HEK293 (cell line): ENCODE measurements around the gene TPBGL.

Experiments used
- CTCF ChIA-PET: fragments of 350-600 bp; formaldehyde crosslinking; extraction: SDS; loops from one replicate; lab custom pipeline; 2021; ENCODE audit warnings: antibody characterized with exemption; lab: Yijun Ruan, JAX
- POLR2A ChIA-PET: fragments of 300-600 bp; formaldehyde crosslinking; extraction: SDS; loops from one replicate; lab custom pipeline; 2020; ENCODE audit warnings: antibody characterized with exemption, inconsistent platforms; lab: Yijun Ruan, JAX
- H3K27ac ChIP-seq: fragments of 200-500 bp; sonication (Bioruptor generic); 2 replicates; pipeline ENCODE4 v1.5.1; 2014; ENCODE audit warnings: low read depth, low read length, control low read depth, inconsistent platforms; ENCODE audit errors: extremely low read depth
- H3K36me3 ChIP-seq, 2 experiments: fragments of 200-500 bp in 1 of 2; sonication (Bioruptor generic) in 1 of 2; 1 replicate in 1 of 2; 2 replicates in 1 of 2; pipeline ENCODE4 v1.5.1; 2014 to 2017; ENCODE audit warnings: inconsistent platforms in 2 of 2, low read length in 2 of 2; ENCODE audit not compliant: control insufficient read depth in 2 of 2, insufficient read depth in 1 of 2
- H3K4me1 ChIP-seq: fragments of 200-500 bp; sonication (Bioruptor generic); 2 replicates; pipeline ENCODE4 v1.5.1; 2014; ENCODE audit warnings: mild to moderate bottlenecking, low read length, inconsistent platforms; ENCODE audit not compliant: control insufficient read depth, insufficient read depth
- H3K4me3 ChIP-seq: 2 replicates; pipeline ENCODE4 v1.5.1; 2011; ENCODE audit warnings: low read depth, mild to moderate bottlenecking, control low read depth, low read length, moderate library complexity
- H3K9me3 ChIP-seq: fragments of 200-500 bp; sonication (Bioruptor generic); 2 replicates; pipeline ENCODE4 v1.5.1; 2014; ENCODE audit warnings: low read depth, low read length, inconsistent platforms; ENCODE audit not compliant: control insufficient read depth, insufficient read depth
- GLI4 ChIP-seq: fragments of 450-650 bp; formaldehyde crosslinking; IDR thresholded peaks from 2 replicates; pipeline ENCODE4 v1.5.1; 2016; ENCODE audit warnings: missing biosample characterization, missing genetic modification characterization
- HOXD13 ChIP-seq: sonication (generic); formaldehyde crosslinking; IDR thresholded peaks from 2 replicates; pipeline ENCODE4 v1.8.0; 2022; ENCODE audit warnings: missing genetic modification reagents, borderline replicate concordance
- IKZF3 ChIP-seq: fragments of 450-650 bp; IDR thresholded peaks from 2 replicates; pipeline ENCODE4 v1.5.0; 2018; ENCODE audit warnings: missing biosample characterization, mild to moderate bottlenecking, missing genetic modification characterization, moderate library complexity
- KLF1 ChIP-seq: fragments of 450-650 bp; formaldehyde crosslinking; IDR thresholded peaks from 2 replicates; pipeline ENCODE4 v1.5.1; 2016; ENCODE audit warnings: missing biosample characterization, missing genetic modification characterization
- YY1 ChIP-seq: fragments of 450-650 bp; formaldehyde crosslinking; IDR thresholded peaks from 2 replicates; pipeline ENCODE4 v1.5.1; 2018; ENCODE audit warnings: missing biosample characterization, missing genetic modification characterization
- ZBTB1 ChIP-seq: fragments of 450-650 bp; formaldehyde crosslinking; IDR thresholded peaks from 2 replicates; pipeline ENCODE4 v1.5.1; 2016; ENCODE audit warnings: missing biosample characterization, missing genetic modification characterization
- ZBTB20 ChIP-seq: fragments of 450-650 bp; formaldehyde crosslinking; IDR thresholded peaks from 2 replicates; pipeline ENCODE4 v1.5.1; 2016; ENCODE audit warnings: missing biosample characterization, missing genetic modification characterization
- ZFHX2 ChIP-seq: fragments of 450-650 bp; formaldehyde crosslinking; conservative IDR thresholded peaks from 2 replicates; pipeline ENCODE4 v1.5.1; 2016; ENCODE audit warnings: missing biosample characterization, missing genetic modification characterization
- ZIC2 ChIP-seq: fragments of 450-650 bp; formaldehyde crosslinking; IDR thresholded peaks from 2 replicates; pipeline ENCODE4 v1.5.1; 2016; ENCODE audit warnings: missing biosample characterization, missing genetic modification characterization
- ZNF157 ChIP-seq: fragments of 450-650 bp; formaldehyde crosslinking; IDR thresholded peaks from 2 replicates; pipeline ENCODE4 v1.5.1; 2016; ENCODE audit warnings: missing biosample characterization, missing genetic modification characterization
- ZNF223 ChIP-seq: fragments of 450-650 bp; formaldehyde crosslinking; IDR thresholded peaks from 2 replicates; pipeline ENCODE4 v1.5.1; 2016; ENCODE audit warnings: missing biosample characterization, missing genetic modification characterization
- ZNF23 ChIP-seq: fragments of 450-650 bp; formaldehyde crosslinking; IDR thresholded peaks from 2 replicates; pipeline ENCODE4 v1.5.1; 2016; ENCODE audit warnings: missing biosample characterization, missing genetic modification characterization, borderline replicate concordance
- ZNF354C ChIP-seq: fragments of 450-650 bp; formaldehyde crosslinking; IDR thresholded peaks from 2 replicates; pipeline ENCODE4 v1.5.1; 2016; ENCODE audit warnings: missing biosample characterization, missing genetic modification characterization, low read depth, borderline replicate concordance
- ZNF366 ChIP-seq: fragments of 450-650 bp; formaldehyde crosslinking; conservative IDR thresholded peaks from 2 replicates; pipeline ENCODE4 v1.5.1; 2016; ENCODE audit warnings: missing biosample characterization, missing genetic modification characterization
- ZNF521 ChIP-seq: fragments of 450-650 bp; formaldehyde crosslinking; IDR thresholded peaks from 2 replicates; pipeline ENCODE4 v1.5.1; 2017; ENCODE audit warnings: missing biosample characterization, mild to moderate bottlenecking, missing genetic modification characterization
- ZNF561 ChIP-seq: fragments of 450-650 bp; IDR thresholded peaks from 2 replicates; pipeline ENCODE4 v1.5.1; 2018; ENCODE audit warnings: missing biosample characterization, missing genetic modification characterization, borderline replicate concordance
- ZNF629 ChIP-seq: fragments of 450-650 bp; formaldehyde crosslinking; IDR thresholded peaks from 2 replicates; pipeline ENCODE4 v1.5.1; 2017; ENCODE audit warnings: missing biosample characterization, missing genetic modification characterization
- ZNF747 ChIP-seq: fragments of 450-650 bp; formaldehyde crosslinking; IDR thresholded peaks from 2 replicates; pipeline ENCODE4 v1.5.1; 2016; ENCODE audit warnings: missing biosample characterization, missing genetic modification characterization
- TF ChIP-seq, protein P1 (sequence below): fragments of 450-650 bp; formaldehyde crosslinking; IDR thresholded peaks from 2 replicates; pipeline ENCODE4 v1.5.1; 2016; ENCODE audit warnings: missing biosample characterization, missing genetic modification characterization
- TF ChIP-seq, protein P2 (sequence below): fragments of 450-650 bp; formaldehyde crosslinking; IDR thresholded peaks from 2 replicates; pipeline ENCODE4 v1.5.1; 2017; ENCODE audit warnings: missing biosample characterization, missing genetic modification characterization
- TF ChIP-seq, protein P3 (sequence below): fragments of 450-650 bp; formaldehyde crosslinking; IDR thresholded peaks from 2 replicates; pipeline ENCODE4 v1.5.1; 2016; ENCODE audit warnings: missing biosample characterization, missing genetic modification characterization, low read depth
- TF ChIP-seq, protein P4 (sequence below): fragments of 450-650 bp; formaldehyde crosslinking; IDR thresholded peaks from 2 replicates; pipeline ENCODE4 v1.5.1; 2016; ENCODE audit warnings: missing biosample characterization, missing genetic modification characterization, low read depth
- TF ChIP-seq, protein P5 (sequence below): fragments of 450-650 bp; formaldehyde crosslinking; IDR thresholded peaks from 2 replicates; pipeline ENCODE4 v1.5.1; 2016; ENCODE audit warnings: missing biosample characterization, missing genetic modification characterization

Gene TPBGL

DNA sequence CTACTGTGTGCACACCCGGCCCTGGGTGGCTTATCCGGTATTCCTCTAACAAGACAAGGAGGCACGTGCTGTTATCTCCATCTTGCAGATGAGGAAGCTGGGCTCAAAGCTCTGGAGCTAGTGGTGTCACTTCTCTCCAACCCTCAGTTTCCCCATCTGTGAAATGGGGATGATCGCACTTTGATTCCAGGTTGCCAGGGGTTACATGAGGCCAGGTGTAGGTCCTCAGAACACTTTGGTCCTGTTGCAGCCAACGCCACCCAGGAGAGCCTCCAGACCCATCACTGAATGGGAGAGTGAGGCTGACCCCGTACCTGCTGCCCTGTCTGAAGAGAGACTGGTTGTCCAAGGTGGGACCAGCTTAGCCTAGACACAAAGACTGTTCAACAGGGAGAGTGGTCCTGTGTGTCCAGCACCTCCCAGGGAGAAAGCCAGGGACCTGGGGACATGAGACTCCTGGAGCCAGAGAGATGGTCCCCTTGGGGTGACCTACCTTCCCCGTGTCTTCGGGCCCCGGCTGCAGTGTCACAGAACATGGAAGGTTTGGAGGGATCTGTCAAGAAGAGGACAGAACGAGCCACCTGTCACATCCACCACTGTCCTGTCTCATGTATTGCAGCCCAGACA lies 41.0 kb downstream of the TPBGL start:
- Histone ChIP-seq H3K36me3 (peaks cover 0 to 28% of the 10 kb centered on the region in 2 experiments; a peak in 1 of 3 replicates), H3K27ac (no peak overlapping the region)
- TF ChIP-seq, protein P1, sequence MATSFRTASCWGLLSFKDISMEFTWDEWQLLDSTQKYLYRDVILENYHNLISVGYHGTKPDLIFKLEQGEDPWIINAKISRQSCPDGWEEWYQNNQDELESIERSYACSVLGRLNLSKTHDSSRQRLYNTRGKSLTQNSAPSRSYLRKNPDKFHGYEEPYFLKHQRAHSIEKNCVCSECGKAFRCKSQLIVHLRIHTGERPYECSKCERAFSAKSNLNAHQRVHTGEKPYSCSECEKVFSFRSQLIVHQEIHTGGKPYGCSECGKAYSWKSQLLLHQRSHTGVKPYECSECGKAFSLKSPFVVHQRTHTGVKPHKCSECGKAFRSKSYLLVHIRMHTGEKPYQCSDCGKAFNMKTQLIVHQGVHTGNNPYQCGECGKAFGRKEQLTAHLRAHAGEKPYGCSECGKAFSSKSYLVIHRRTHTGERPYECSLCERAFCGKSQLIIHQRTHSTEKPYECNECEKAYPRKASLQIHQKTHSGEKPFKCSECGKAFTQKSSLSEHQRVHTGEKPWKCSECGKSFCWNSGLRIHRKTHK (tag by site-specific recombination), result no peak
- no peak for TF ChIP-seq IKZF3
- TF ChIP-seq ZNF366 (tag by site-specific recombination), result no peak
- no peak for TF ChIP-seq ZNF23 (tag by site-specific recombination)
- no peak for TF ChIP-seq ZNF629
- TF ChIP-seq ZNF354C (tag by site-specific recombination), result no peak
- no peak for TF ChIP-seq HOXD13 (CRISPR knock-in tag)
- TF ChIP-seq, protein P2, sequence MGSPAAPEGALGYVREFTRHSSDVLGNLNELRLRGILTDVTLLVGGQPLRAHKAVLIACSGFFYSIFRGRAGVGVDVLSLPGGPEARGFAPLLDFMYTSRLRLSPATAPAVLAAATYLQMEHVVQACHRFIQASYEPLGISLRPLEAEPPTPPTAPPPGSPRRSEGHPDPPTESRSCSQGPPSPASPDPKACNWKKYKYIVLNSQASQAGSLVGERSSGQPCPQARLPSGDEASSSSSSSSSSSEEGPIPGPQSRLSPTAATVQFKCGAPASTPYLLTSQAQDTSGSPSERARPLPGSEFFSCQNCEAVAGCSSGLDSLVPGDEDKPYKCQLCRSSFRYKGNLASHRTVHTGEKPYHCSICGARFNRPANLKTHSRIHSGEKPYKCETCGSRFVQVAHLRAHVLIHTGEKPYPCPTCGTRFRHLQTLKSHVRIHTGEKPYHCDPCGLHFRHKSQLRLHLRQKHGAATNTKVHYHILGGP (tag by site-specific recombination), result no peak
- TF ChIP-seq ZNF157 (tag by site-specific recombination), result no peak
- TF ChIP-seq GLI4 (tag by site-specific recombination), result no peak
- no peak for TF ChIP-seq ZIC2 (tag by site-specific recombination)
- TF ChIP-seq YY1 (tag by site-specific recombination), result no peak
- TF ChIP-seq, protein P3, sequence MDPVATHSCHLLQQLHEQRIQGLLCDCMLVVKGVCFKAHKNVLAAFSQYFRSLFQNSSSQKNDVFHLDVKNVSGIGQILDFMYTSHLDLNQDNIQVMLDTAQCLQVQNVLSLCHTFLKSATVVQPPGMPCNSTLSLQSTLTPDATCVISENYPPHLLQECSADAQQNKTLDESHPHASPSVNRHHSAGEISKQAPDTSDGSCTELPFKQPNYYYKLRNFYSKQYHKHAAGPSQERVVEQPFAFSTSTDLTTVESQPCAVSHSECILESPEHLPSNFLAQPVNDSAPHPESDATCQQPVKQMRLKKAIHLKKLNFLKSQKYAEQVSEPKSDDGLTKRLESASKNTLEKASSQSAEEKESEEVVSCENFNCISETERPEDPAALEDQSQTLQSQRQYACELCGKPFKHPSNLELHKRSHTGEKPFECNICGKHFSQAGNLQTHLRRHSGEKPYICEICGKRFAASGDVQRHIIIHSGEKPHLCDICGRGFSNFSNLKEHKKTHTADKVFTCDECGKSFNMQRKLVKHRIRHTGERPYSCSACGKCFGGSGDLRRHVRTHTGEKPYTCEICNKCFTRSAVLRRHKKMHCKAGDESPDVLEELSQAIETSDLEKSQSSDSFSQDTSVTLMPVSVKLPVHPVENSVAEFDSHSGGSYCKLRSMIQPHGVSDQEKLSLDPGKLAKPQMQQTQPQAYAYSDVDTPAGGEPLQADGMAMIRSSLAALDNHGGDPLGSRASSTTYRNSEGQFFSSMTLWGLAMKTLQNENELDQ, result no peak
- TF ChIP-seq ZBTB1, result no peak
- TF ChIP-seq, all 188 proteins: peak for 0
- ChIA-PET CTCF (interaction anchor here (0.6 to 7.0 kb wide), 4 partner anchors 74 to 358 kb away, joined by 3 to 209 read pairs (median 6); no protein-coding TSS in a partner anchor), POLR2A (no interaction called here)
- no peaks in the 10 kb centered on the region for H3K4me1 ChIP-seq
- no peaks in the 10 kb centered on the region for H3K9me3 ChIP-seq
- no peak overlapping the region for H3K4me3 ChIP-seq

DNA sequence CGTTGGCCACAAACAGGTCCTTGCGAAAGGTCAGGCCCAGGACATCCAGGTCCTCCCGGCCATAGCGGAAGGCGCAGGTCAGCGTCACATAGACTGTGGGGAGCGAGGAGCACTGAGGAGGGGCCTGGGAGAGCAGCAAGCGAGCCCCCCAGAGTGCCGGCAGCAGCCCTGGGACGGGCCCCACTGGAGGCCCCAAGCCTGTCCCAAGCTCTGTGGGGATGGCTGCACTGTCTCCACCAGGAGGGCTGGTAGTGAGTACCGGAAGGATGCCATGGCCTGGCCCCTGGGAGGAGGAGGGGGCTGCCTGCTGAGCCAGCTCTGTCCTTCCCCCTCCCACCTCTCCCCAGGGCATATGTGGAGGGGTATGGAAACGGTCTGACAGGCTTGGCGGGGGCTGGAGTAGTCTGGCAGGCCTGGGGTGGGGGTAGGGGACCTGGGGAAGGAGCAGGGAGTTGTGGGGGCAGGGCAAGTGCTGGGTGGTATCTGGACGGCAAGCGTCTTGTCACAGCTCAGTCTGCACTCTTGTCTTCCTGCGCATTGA lies 42.9 kb downstream of the TPBGL start:
- Histone ChIP-seq H3K4me1 (no peaks in the 10 kb centered on the region), H3K9me3 (no peaks in the 10 kb centered on the region), H3K36me3 (peaks cover 0 to 12% of the 10 kb centered on the region in 2 experiments; a peak in 1 of 3 replicates), H3K4me3 (no peak overlapping the region), H3K27ac (no peak overlapping the region)
- ChIA-PET POLR2A (no interaction called here), CTCF (interaction anchor here (1.6 to 7.0 kb wide), 2 partner anchors 101 to 161 kb away, joined by 4 to 209 read pairs; no protein-coding TSS in a partner anchor)
- TF ChIP-seq ZNF629 (no peak), ZIC2 (tag by site-specific recombination) (peak; percentile 53)

DNA sequence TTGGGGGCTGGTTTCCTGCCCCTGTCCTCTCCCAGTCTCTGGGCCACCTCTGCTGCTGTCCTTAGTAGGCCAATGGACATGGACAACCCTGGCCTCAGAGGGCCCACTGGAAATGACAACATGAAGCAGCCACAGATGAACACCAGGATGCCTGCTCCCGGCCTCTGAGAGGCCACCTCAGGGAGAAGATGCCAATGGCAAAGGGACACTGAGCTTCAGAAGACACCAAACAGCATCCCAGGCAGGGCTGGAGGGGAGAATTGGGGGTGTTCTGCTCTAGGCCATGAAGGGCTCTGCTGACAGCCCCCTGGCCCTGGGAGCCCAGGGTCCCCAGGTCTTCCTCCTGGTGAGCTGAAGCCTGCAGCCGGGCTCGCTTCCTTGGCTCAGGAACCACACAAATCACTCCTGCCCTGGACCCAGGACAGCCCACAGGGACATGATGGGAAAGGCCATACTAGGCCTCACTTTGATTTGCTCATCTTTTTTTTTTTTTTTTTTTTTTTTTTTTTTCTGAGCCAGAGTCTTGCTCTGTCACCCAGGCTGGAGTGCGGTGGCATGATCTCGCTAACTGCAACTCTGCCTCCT lies 45.3 kb downstream of the TPBGL start:
- no peak overlapping the region for H3K27ac ChIP-seq
- CTCF ChIA-PET, result interaction anchor here (0.6 to 7.0 kb wide), 2 partner anchors 98 to 456 kb away, joined by 3 to 209 read pairs; no protein-coding TSS in a partner anchor
- H3K4me1 ChIP-seq, result no peaks in the 10 kb centered on the region
- POLR2A ChIA-PET, result no interaction called here
- no peak overlapping the region for H3K4me3 ChIP-seq
- H3K9me3 ChIP-seq, result no peaks in the 10 kb centered on the region
- peaks cover 0 to 7% of the 10 kb centered on the region in 2 experiments; a peak in 1 of 3 replicates for H3K36me3 ChIP-seq
- TF ChIP-seq ZNF747 (no peak), ZNF223 (no peak), ZNF561 (tag by site-specific recombination) (no peak), ZNF521 (tag by site-specific recombination) (no peak), ZFHX2 (tag by site-specific recombination) (no peak), KLF1 (tag by site-specific recombination) (no peak), ZBTB20 (no peak)
- TF ChIP-seq, protein P4, sequence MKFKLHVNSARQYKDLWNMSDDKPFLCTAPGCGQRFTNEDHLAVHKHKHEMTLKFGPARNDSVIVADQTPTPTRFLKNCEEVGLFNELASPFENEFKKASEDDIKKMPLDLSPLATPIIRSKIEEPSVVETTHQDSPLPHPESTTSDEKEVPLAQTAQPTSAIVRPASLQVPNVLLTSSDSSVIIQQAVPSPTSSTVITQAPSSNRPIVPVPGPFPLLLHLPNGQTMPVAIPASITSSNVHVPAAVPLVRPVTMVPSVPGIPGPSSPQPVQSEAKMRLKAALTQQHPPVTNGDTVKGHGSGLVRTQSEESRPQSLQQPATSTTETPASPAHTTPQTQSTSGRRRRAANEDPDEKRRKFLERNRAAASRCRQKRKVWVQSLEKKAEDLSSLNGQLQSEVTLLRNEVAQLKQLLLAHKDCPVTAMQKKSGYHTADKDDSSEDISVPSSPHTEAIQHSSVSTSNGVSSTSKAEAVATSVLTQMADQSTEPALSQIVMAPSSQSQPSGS, result no peak
- TF ChIP-seq, protein P5, sequence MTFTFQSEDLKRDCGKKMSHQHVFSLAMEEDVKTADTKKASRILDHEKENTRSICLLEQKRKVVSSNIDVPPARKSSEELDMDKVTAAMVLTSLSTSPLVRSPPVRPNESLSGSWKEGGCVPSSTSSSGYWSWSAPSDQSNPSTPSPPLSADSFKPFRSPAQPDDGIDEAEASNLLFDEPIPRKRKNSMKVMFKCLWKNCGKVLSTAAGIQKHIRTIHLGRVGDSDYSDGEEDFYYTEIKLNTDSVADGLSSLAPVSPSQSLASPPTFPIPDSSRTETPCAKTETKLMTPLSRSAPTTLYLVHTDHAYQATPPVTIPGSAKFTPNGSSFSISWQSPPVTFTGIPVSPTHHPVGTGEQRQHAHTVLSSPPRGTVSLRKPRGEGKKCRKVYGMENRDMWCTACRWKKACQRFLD (tag by site-specific recombination), result no peak
